K562 (cell line): ENCODE results near the gene PRR20B.

Source experiments
- BHLHE40 ChIP-seq: IDR thresholded peaks from 2 replicates; pipeline ENCODE4 v1.6.1; 2011; ENCODE audit warnings: low read length, improper control_type of control experiment
- CTCF ChIP-seq, 3 experiments: IDR thresholded peaks in 2 of 3; conservative IDR thresholded peaks in 1 of 3; 2 replicates each; pipeline ENCODE4 v1.5.1; 2011 to 2012; ENCODE audit warnings: low read length in 3 of 3, mild to moderate bottlenecking in 3 of 3, control low read depth in 2 of 3, improper control_type of control experiment in 1 of 3, inconsistent platforms in 1 of 3, low read depth in 1 of 3, mixed read lengths in 1 of 3, moderate library complexity in 1 of 3; ENCODE audit not compliant: insufficient read depth in 2 of 3
- FOS ChIP-seq: IDR thresholded peaks from 3 replicates; pipeline ENCODE4 v1.6.1; 2011; ENCODE audit not compliant: insufficient read length; ENCODE audit errors: extremely low read depth
- JUND ChIP-seq, 2 experiments: IDR thresholded peaks; 2 replicates in 1 of 2; 3 replicates in 1 of 2; pipeline ENCODE4 v1.6.1; 2011; ENCODE audit warnings: borderline replicate concordance in 2 of 2, low read depth in 2 of 2, low read length in 2 of 2, improper control_type of control experiment in 1 of 2, missing biosample characterization in 1 of 2, missing genetic modification characterization in 1 of 2, missing genetic modification reagents in 1 of 2
- MED1 ChIP-seq: sonication (generic); formaldehyde crosslinking; IDR thresholded peaks from 2 replicates; pipeline ENCODE4 v1.8.1; 2023; ENCODE audit warnings: missing genetic modification reagents, borderline replicate concordance
- NCOA1 ChIP-seq: fragments of 450-650 bp; IDR thresholded peaks from 2 replicates; pipeline ENCODE4 v1.6.1; 2016; ENCODE audit warnings: low read depth
- SP1 ChIP-seq: sonication (generic); formaldehyde crosslinking; IDR thresholded peaks from 2 replicates; pipeline ENCODE4 v1.8.1; 2022; ENCODE audit warnings: mild to moderate bottlenecking, missing genetic modification reagents
- THAP12 ChIP-seq: fragments of 250-450 bp; sonication (Bioruptor Pico); IDR thresholded peaks from 2 replicates; pipeline ENCODE4 v1.9.0; 2021; ENCODE audit warnings: mild to moderate bottlenecking, inconsistent platforms
- TRIM28 ChIP-seq: fragments of 450-650 bp; IDR thresholded peaks from 2 replicates; pipeline ENCODE4 v1.6.1; 2017
- YY1 ChIP-seq, 3 experiments: IDR thresholded peaks; 2 replicates each; pipeline ENCODE4 v1.6.1; 2011; ENCODE audit warnings: low read length in 2 of 3, mild to moderate bottlenecking in 2 of 3, moderate library complexity in 2 of 3, borderline replicate concordance in 1 of 3, control low read depth in 1 of 3, low read depth in 1 of 3; ENCODE audit not compliant: insufficient read depth in 3 of 3, insufficient replicate concordance in 2 of 3, control insufficient read depth in 1 of 3, insufficient read length in 1 of 3; ENCODE audit errors: extremely low read depth in 1 of 3
- ZNF277 ChIP-seq: fragments of 250-450 bp; sonication (Bioruptor Pico); IDR thresholded peaks from 2 replicates; pipeline ENCODE4 v1.8.0; 2022; ENCODE audit warnings: inconsistent platforms, mild to moderate bottlenecking, moderate library complexity, borderline replicate concordance

- no peak for TF ChIP-seq BHLHE40
- TF ChIP-seq JUND (IDR thresholded peaks at IDR 0.05; ENCODE audit: borderline replicate concordance, low read depth, low read length) = no peak
- no peak for TF ChIP-seq JUND (tag; IDR thresholded peaks at IDR 0.05; ENCODE audit: borderline replicate concordance, low read depth, low read length)
- TF ChIP-seq THAP12 (CRISPR knock-in tag) = no peak
- TF ChIP-seq YY1 (IDR thresholded peaks at IDR 0.05; ENCODE audit: borderline replicate concordance in 1 of 3, control insufficient read depth in 1 of 3, extremely low read depth in 1 of 3, insufficient read depth in 3 of 3, insufficient read length in 1 of 3, insufficient replicate concordance in 2 of 3, low read depth in 1 of 3, low read length in 2 of 3) = no peak
- TF ChIP-seq SP1 = no peak
- TF ChIP-seq TRIM28 = no peak
- TF ChIP-seq FOS = no peak
- TF ChIP-seq MED1 (CRISPR knock-in tag) = no peak
- no peak for TF ChIP-seq ZNF277 (CRISPR knock-in tag)
- no peak for TF ChIP-seq CTCF (IDR thresholded peaks at IDR 0.05 in 2 of 3, conservative IDR thresholded peaks at IDR 0.05 in 1 of 3; ENCODE audit: insufficient read depth in 2 of 3, low read depth in 1 of 3, low read length in 3 of 3)
- no peak for TF ChIP-seq NCOA1
Observed at GRCh38 chr13:57191667-57192066, 44.4 kb downstream of the PRR20B start.
